ENCODE measurements around the gene MXRA8. TPM values are rescaled to one million over a fixed set of nuclear protein-coding genes. Genes with fewer than 3 reads are reported as not detected.

MXRA8 gene
- total RNA-seq, 1 experiment from 2014 or later: 9.6 TPM

GRCh38 chr1:1354271-1355247 is 3.8 kb downstream of the MXRA8 start:
- Mint-ChIP-seq H3K4me1 (peaks cover 27 to 48% of the 10 kb centered on the region in 2 experiments), H3K36me3 (ENCODE audit: insufficient read depth in 1 of 3, low read depth in 3 of 3) (peaks cover 0 to 8% (median 2%) of the 10 kb centered on the region in 3 experiments; a peak in 1 of 7 replicates), H3K27me3 (ENCODE audit: low read depth) (peaks cover 37% of the 10 kb centered on the region), H3K4me3 (peak overlapping the region; percentile 58 to 85), H3K27ac (peak overlapping the region in 1 of 3 experiments; percentile 40; a peak in 1 of 7 replicates), H3K9me3 (no peaks in the 10 kb centered on the region)
- Histone ChIP-seq H2AFZ (ENCODE audit: low read length) (no peak overlapping the region), H3K23me2 (ENCODE audit: insufficient read length, low read depth, low read length, poor library complexity, severe bottlenecking) (peaks cover 7% of the 10 kb centered on the region), H2BK20ac (ENCODE audit: low read depth, low read length, poor library complexity, severe bottlenecking) (no peak overlapping the region), H2AK5ac (ENCODE audit: insufficient read length, low read length) (no peak overlapping the region), H3K18ac (ENCODE audit: insufficient read length, low read depth, low read length) (no peak overlapping the region), H2BK5ac (ENCODE audit: insufficient read length, low read length) (no peak overlapping the region), H2BK15ac (ENCODE audit: low read depth, low read length) (no peak overlapping the region), H3K4ac (ENCODE audit: low read depth, low read length) (no peak overlapping the region), H4K5ac (ENCODE audit: insufficient read length, low read depth, low read length) (no peak overlapping the region), H3K27me3 (ENCODE audit: insufficient read depth, low read length) (peaks cover 4% of the 10 kb centered on the region; the same call in 1 of the 2 replicates), H2BK120ac (ENCODE audit: low read depth, low read length, poor library complexity, severe bottlenecking) (no peak overlapping the region), H4K20me1 (ENCODE audit: control insufficient read depth, insufficient read depth, insufficient read length) (no peaks in the 10 kb centered on the region), H3K56ac (ENCODE audit: insufficient read length, low read depth, low read length) (no peak overlapping the region), H2BK12ac (ENCODE audit: insufficient read length, low read depth, low read length) (no peak overlapping the region), H3K79me2 (ENCODE audit: insufficient read depth, low read length) (no peaks in the 10 kb centered on the region), H3K9ac (ENCODE audit: extremely low read depth, insufficient read length, low read length) (no peak overlapping the region), H3K27ac (ENCODE audit: insufficient read length, low read depth, low read length) (no peak overlapping the region), H3K9me3 (ENCODE audit: control insufficient read depth, low read depth, low read length) (no peaks in the 10 kb centered on the region), H3K4me1 (ENCODE audit: insufficient read depth, low read length) (no peaks in the 10 kb centered on the region; the same call in 1 of the 2 replicates), H3K14ac (ENCODE audit: insufficient read depth, low read length) (no peak overlapping the region), H4K8ac (replicated peaks; ENCODE audit: insufficient read length, low read depth, low read length) (no peak overlapping the region), H4K91ac (ENCODE audit: insufficient read length, low read depth, low read length) (no peak overlapping the region), H3T11ph (ENCODE audit: low read length) (no peak overlapping the region), H3K23ac (ENCODE audit: insufficient read length, low read depth, low read length) (no peak overlapping the region), H3K4me2 (ENCODE audit: insufficient read depth, insufficient read length, low read length) (peak overlapping the region; percentile 62), H3K79me1 (ENCODE audit: insufficient read depth, low read depth, low read length, poor library complexity, severe bottlenecking) (no peaks in the 10 kb centered on the region)
- no CpG with 5 or more reads among the region's 116 CpGs for WGBS (ENCODE audit: extremely low coverage, insufficient read length, low lambda C conversion rate)
- DNase-seq: no peak
- TF ChIP-seq CTCF (conservative IDR thresholded peaks at IDR 0.05): no peak

Data from H9 (cell line).